Panc1 (cell line): Measurements from ENCODE around the gene KTN1. TPM values are rescaled to one million over a fixed set of nuclear protein-coding genes. Genes with fewer than 3 reads are reported as not detected.

Source experiments
- ATAC-seq: fragments of 200-7000 bp; cut with Tn5 transposase; 2 replicates; pipeline ENCODE4 v1.9.1; 2020; ENCODE audit warnings: mild to moderate bottlenecking, moderate library complexity
- BruUV-seq: library from RNA; stranded (reverse); fragments of 400-500 nt; replicated peaks from 2 replicates; lab custom pipeline; 2021; lab: Mats Ljungman, UMichigan
- CTCF ChIA-PET: fragments of 300-600 bp; sonication (Branson Sonifier 250); formaldehyde crosslinking; loops from one replicate; lab custom pipeline; 2022; ENCODE audit warnings: antibody characterized with exemption; lab: Charles Lee
- POLR2A ChIA-PET: fragments of 300-600 bp; sonication (Branson Sonifier 250); formaldehyde crosslinking; loops from one replicate; lab custom pipeline; 2022; ENCODE audit warnings: antibody characterized with exemption; lab: Charles Lee
- DNase-seq: peaks from one replicate; pipeline ENCODE4 v3.0.0-alpha.2; 2010; ENCODE audit warnings: low read depth, low spot score
- H3K27ac ChIP-seq: 2 replicates; pipeline ENCODE4 v1.5.1; 2011; ENCODE audit warnings: mild to moderate bottlenecking, low read length, inconsistent platforms
- H3K27me3 ChIP-seq: fragments of 200-500 bp; sonication (Bioruptor generic); 2 replicates; pipeline ENCODE4 v1.6.0; 2014; ENCODE audit warnings: low read length, inconsistent platforms; ENCODE audit not compliant: control insufficient read depth, insufficient read depth
- H3K36me3 ChIP-seq: fragments of 200-500 bp; sonication (Bioruptor generic); 2 replicates; pipeline ENCODE4 v1.5.1; 2014; ENCODE audit warnings: inconsistent platforms, mild to moderate bottlenecking, low read length, moderate library complexity; ENCODE audit not compliant: control insufficient read depth, insufficient read depth
- H3K4me1 ChIP-seq: 2 replicates; pipeline ENCODE4 v1.5.1; 2011; ENCODE audit warnings: inconsistent platforms, mild to moderate bottlenecking, low read length, moderate library complexity; ENCODE audit not compliant: control insufficient read depth, insufficient read depth
- H3K4me3 ChIP-seq, 2 experiments: 2 replicates each; pipeline ENCODE4 v1.5.1; 2011 to 2012; ENCODE audit warnings: low read depth in 2 of 2, low read length in 2 of 2, mild to moderate bottlenecking in 2 of 2, inconsistent platforms in 1 of 2, moderate library complexity in 1 of 2
- H3K9me3 ChIP-seq: fragments of 200-500 bp; sonication (Bioruptor generic); 2 replicates; pipeline ENCODE4 v1.5.1; 2014; ENCODE audit warnings: low read depth, mild to moderate bottlenecking, inconsistent platforms, low read length, moderate library complexity; ENCODE audit not compliant: control insufficient read depth, insufficient read depth
- CTCF ChIP-seq: fragments of 450-650 bp; IDR thresholded peaks from 2 replicates; pipeline ENCODE4 v1.5.1; 2017; ENCODE audit warnings: mild to moderate bottlenecking
- POLR2AphosphoS5 ChIP-seq: IDR thresholded peaks from 2 replicates; pipeline ENCODE4 v1.6.1; 2012; ENCODE audit warnings: mild to moderate bottlenecking, low read depth, low read length, moderate library complexity
- REST ChIP-seq, 2 experiments: IDR thresholded peaks; 2 replicates each; pipeline ENCODE4 v1.6.1; 2011 to 2012; ENCODE audit warnings: low read depth in 2 of 2, control low read depth in 1 of 2, low read length in 1 of 2, mild to moderate bottlenecking in 1 of 2, moderate library complexity in 1 of 2; ENCODE audit not compliant: insufficient read depth in 1 of 2
- SIN3A ChIP-seq: IDR thresholded peaks from 2 replicates; pipeline ENCODE4 v1.6.1; 2012; ENCODE audit warnings: low read depth, mild to moderate bottlenecking, low read length, moderate library complexity, borderline replicate concordance; ENCODE audit not compliant: insufficient read depth
- TCF7L2 ChIP-seq: IDR thresholded peaks from 2 replicates; pipeline ENCODE4 v1.6.1; 2011; ENCODE audit warnings: mild to moderate bottlenecking, low read depth, low read length, inconsistent platforms
- in situ Hi-C: cut with HindIII; loops from 2 replicates; pipeline ENCODE4 v1.10.0; 2016; ENCODE audit warnings: low sequenced_read_pairs, low pct_unique_long_range_greater_than_20kb
- intact Hi-C: fragments of 100-400 bp; cut with micrococcal nuclease; formaldehyde crosslinking; loops from one replicate; pipeline ENCODE4 v1.10.0; 2022; ENCODE audit not compliant: unreplicated experiment
- total RNA-seq: library from RNA; stranded (reverse); gene quantifications from one replicate; pipeline ENCODE4 v1.2.1, GENCODE V29; 2021; ENCODE audit not compliant: unreplicated experiment

The KTN1 gene
- total RNA-seq, 1 experiment from 2014 or later, result 310 TPM

- in situ Hi-C loops (no loop called here), intact Hi-C loops (loop anchor here (5.0 kb wide), 1 partner anchor 141 kb away; no protein-coding TSS in a partner anchor)
- no peaks in the 10 kb centered on the region for H3K27me3 ChIP-seq
- POLR2A ChIA-PET, result interaction anchor here (0.6 to 0.8 kb wide), 2 partner anchors 11 to 13 kb away, joined by 3 read pairs; no protein-coding TSS in a partner anchor
- no peaks in the 10 kb centered on the region for H3K9me3 ChIP-seq
- peaks cover 82% of the 10 kb centered on the region for H3K4me1 ChIP-seq
- CTCF ChIA-PET, result no interaction called here
- H3K27ac ChIP-seq, result peak overlapping the region; percentile 85
- H3K36me3 ChIP-seq, result no peaks in the 10 kb centered on the region; the same call in 1 of the 2 replicates
- DNase-seq (no peak), ATAC-seq (no peak)
- H3K4me3 ChIP-seq, result 0 out of 4 replicates have a peak overlapping the region, but pooled peaks of 1 of the 2 experiments have one; percentile 1
- no peak for TF ChIP-seq TCF7L2
- TF ChIP-seq REST (IDR thresholded peaks at IDR 0.05; ENCODE audit: insufficient read depth in 1 of 2, low read depth in 2 of 2, low read length in 1 of 2), result no peak
- TF ChIP-seq CTCF, result no peak
- no peak for TF ChIP-seq SIN3A
- no TSS peak for BruUV-seq
Observed at GRCh38 chr14:55587847-55588246, 7.8 kb downstream of the KTN1 start.

GRCh38 chr14:55588259-55588699, 8.3 kb downstream of the KTN1 start:
- H3K4me3 ChIP-seq, result no peak overlapping the region
- intact Hi-C loops (loop anchor here (5.0 kb wide), 1 partner anchor 141 kb away; no protein-coding TSS in a partner anchor), in situ Hi-C loops (no loop called here)
- ChIA-PET CTCF (no interaction called here), POLR2A (interaction anchor here (0.6 kb wide), 1 partner anchor 11 kb away, joined by 3 read pairs; no protein-coding TSS in a partner anchor)
- no peaks in the 10 kb centered on the region for H3K27me3 ChIP-seq
- BruUV-seq, result TSS peak; percentile 17
- TF ChIP-seq CTCF (no peak), TCF7L2 (no peak), POLR2AphosphoS5 (no peak), REST (IDR thresholded peaks at IDR 0.05; ENCODE audit: insufficient read depth in 1 of 2, low read depth in 2 of 2, low read length in 1 of 2) (no peak), SIN3A (no peak)
- DNase-seq (no peak), ATAC-seq (peak; percentile 32; the same call in 1 of the 2 replicates)
- peak overlapping the region; percentile 85 for H3K27ac ChIP-seq
- H3K9me3 ChIP-seq, result no peaks in the 10 kb centered on the region
- H3K4me1 ChIP-seq, result peaks cover 86% of the 10 kb centered on the region
- no peaks in the 10 kb centered on the region; the same call in 1 of the 2 replicates for H3K36me3 ChIP-seq
